Upper lobe of left lung (tissue), 6 donors: ENCODE data around the gene TADA1. TPM values are rescaled to one million over a fixed set of nuclear protein-coding genes. Genes with fewer than 3 reads are reported as not detected.

Source experiments
- ATAC-seq, 2 donors: fragments of 200-7000 bp; cut with Tn5 transposase; one replicate each; pipeline ENCODE4 v1.9.1; 2022; ENCODE audit warnings: mild to moderate bottlenecking in 2 of 2, moderate library complexity in 2 of 2; ENCODE audit not compliant: low FRiP score in 2 of 2
- DNase-seq, 2 donors: peaks; one replicate each; pipeline ENCODE4 v3.0.0-alpha.2; 2019 to 2020
- H3K27ac ChIP-seq, 4 donors: fragments of 200-600 bp; sonication (generic); one replicate each; pipeline ENCODE4 v1.5.1; 2016 to 2019
- H3K27me3 ChIP-seq, 4 donors: fragments of 200-600 bp; sonication (generic); one replicate each; pipeline ENCODE4 v1.5.1; 2017 to 2019
- H3K36me3 ChIP-seq, 4 donors: fragments of 200-600 bp; sonication (generic); one replicate each; pipeline ENCODE4 v1.5.1; 2016 to 2019
- H3K4me1 ChIP-seq, 4 donors: fragments of 200-600 bp; sonication (generic); one replicate each; pipeline ENCODE4 v1.5.1; 2018 to 2019
- H3K4me3 ChIP-seq, 4 donors: fragments of 200-600 bp; sonication (generic); one replicate each; pipeline ENCODE4 v1.5.1; 2017 to 2019; ENCODE audit warnings: mild to moderate bottlenecking in 2 of 4, moderate library complexity in 1 of 4
- H3K9me3 ChIP-seq, 4 donors: fragments of 200-600 bp; sonication (generic); one replicate each; pipeline ENCODE4 v1.5.1; 2018 to 2019
- CTCF ChIP-seq, 6 experiments: fragments of 450-650 bp in 4 of 6; fragments of 200-600 bp in 2 of 6; sonication (generic) in 2 of 6; IDR thresholded peaks; one replicate each; pipeline ENCODE4 v1.5.1; 2016 to 2019; ENCODE audit warnings: antibody characterized with exemption in 6 of 6
- EP300 ChIP-seq, 4 donors: sonication (generic); formaldehyde crosslinking; IDR thresholded peaks; one replicate each; pipeline ENCODE4 v1.5.1; 2017; ENCODE audit warnings: antibody characterized with exemption in 4 of 4, control low read depth in 2 of 4
- POLR2A ChIP-seq, 4 donors: fragments of 450-650 bp; IDR thresholded peaks; one replicate each; pipeline ENCODE4 v1.5.1; 2016 to 2017; ENCODE audit warnings: antibody characterized with exemption in 4 of 4, mild to moderate bottlenecking in 2 of 4
- POLR2AphosphoS5 ChIP-seq, 2 donors: sonication (generic); formaldehyde crosslinking; IDR thresholded peaks; one replicate each; pipeline ENCODE4 v1.5.1; 2017; ENCODE audit warnings: antibody characterized with exemption in 2 of 2
- WGBS, 2 donors: methylation state at CpG; one replicate each; pipeline ENCODE4 v1.1.5; 2017 to 2018; 5-methylcytosine and 5-hydroxymethylcytosine counted together
- total RNA-seq, 6 donors: library from RNA; depleted of rRNA in 4 of 6; stranded (reverse); fragments of >200 nt in 4 of 6; gene quantifications; one replicate each; pipeline versions ENCODE4 v1.1.0 to v1.2.1, GENCODE V29; 2016 to 2021
- donor health status: DM: no; HTN: no; CAD: no; lungs with moderate emphysema.
- donor health status: DM: no; HTN: yes; CAD: no; lungs with severe emphysema.

Gene TADA1
- total RNA-seq, 6 donors from 2014 or later, result 2.6 to 15.3 (median 8.5) TPM

- Histone ChIP-seq H3K4me3 (no peak overlapping the region), H3K4me1 (no peaks in the 10 kb centered on the region), H3K9me3 (no peaks in the 10 kb centered on the region), H3K27ac (no peak overlapping the region), H3K36me3 (no peaks in the 10 kb centered on the region), H3K27me3 (no peaks in the 10 kb centered on the region)
- TF ChIP-seq CTCF (IDR thresholded peaks at IDR 0.05), result peak; percentile 52 to 82 (median 64)
- TF ChIP-seq EP300 (IDR thresholded peaks at IDR 0.05), result no peak
- ATAC-seq, result peak; percentile 79 to 88
- WGBS, 2 donors, result 0% methylated on average over 1 of the region's 1 CpG
- peak in 1 of 2 donors; percentile 79 for DNase-seq
Observed at GRCh38 chr1:166910396-166910994, 34.4 kb upstream of the TADA1 start.

- H3K27ac ChIP-seq, result no peak overlapping the region
- H3K27me3 ChIP-seq, result no peaks in the 10 kb centered on the region
- H3K4me3 ChIP-seq, result no peak overlapping the region
- H3K4me1 ChIP-seq, result no peaks in the 10 kb centered on the region
- no peak for TF ChIP-seq POLR2AphosphoS5 (IDR thresholded peaks at IDR 0.05)
- TF ChIP-seq POLR2A (IDR thresholded peaks at IDR 0.05), result no peak
- TF ChIP-seq EP300 (IDR thresholded peaks at IDR 0.05), result no peak
- TF ChIP-seq CTCF (IDR thresholded peaks at IDR 0.05), result no peak
- DNase-seq (no peak), ATAC-seq (no peak)
- no peaks in the 10 kb centered on the region for H3K9me3 ChIP-seq
- H3K36me3 ChIP-seq, result no peaks in the 10 kb centered on the region
- 80 to 86% methylated on average over 1 of the region's 1 CpG for WGBS, 2 donors
Observed at GRCh38 chr1:166908942-166909341, 32.9 kb upstream of the TADA1 start.

- H3K9me3 ChIP-seq, result no peaks in the 10 kb centered on the region
- no peaks in the 10 kb centered on the region for H3K4me1 ChIP-seq
- H3K27ac ChIP-seq, result no peak overlapping the region
- ATAC-seq, result no peak
- TF ChIP-seq POLR2A (IDR thresholded peaks at IDR 0.05) (no peak), POLR2AphosphoS5 (IDR thresholded peaks at IDR 0.05) (no peak), EP300 (IDR thresholded peaks at IDR 0.05) (no peak), CTCF (IDR thresholded peaks at IDR 0.05) (no peak)
- H3K27me3 ChIP-seq, result no peaks in the 10 kb centered on the region
- no peaks in the 10 kb centered on the region for H3K36me3 ChIP-seq
- WGBS, 2 donors, result 57 to 67% methylated on average over 3 of the region's 3 CpGs
- no peak overlapping the region for H3K4me3 ChIP-seq
- no peak for DNase-seq
Observed at GRCh38 chr1:166907763-166908162, 31.7 kb upstream of the TADA1 start.

GRCh38 chr1:166907051-166907450, 31.0 kb upstream of the TADA1 start:
- no peaks in the 10 kb centered on the region for H3K9me3 ChIP-seq
- H3K36me3 ChIP-seq, result no peaks in the 10 kb centered on the region
- H3K4me1 ChIP-seq, result no peaks in the 10 kb centered on the region
- 78 to 80% methylated on average over 4 of the region's 4 CpGs for WGBS, 2 donors
- H3K27ac ChIP-seq, result no peak overlapping the region
- H3K4me3 ChIP-seq, result no peak overlapping the region
- DNase-seq (no peak), ATAC-seq (no peak)
- TF ChIP-seq POLR2AphosphoS5 (IDR thresholded peaks at IDR 0.05) (no peak), CTCF (IDR thresholded peaks at IDR 0.05) (no peak), POLR2A (IDR thresholded peaks at IDR 0.05) (no peak), EP300 (IDR thresholded peaks at IDR 0.05) (no peak)
- no peaks in the 10 kb centered on the region for H3K27me3 ChIP-seq

GRCh38 chr1:166906647-166907046, 30.6 kb upstream of the TADA1 start:
- 71 to 75% methylated on average over 3 of the region's 3 CpGs for WGBS, 2 donors
- Histone ChIP-seq H3K4me3 (no peak overlapping the region), H3K9me3 (no peaks in the 10 kb centered on the region), H3K4me1 (no peaks in the 10 kb centered on the region), H3K27ac (no peak overlapping the region), H3K27me3 (no peaks in the 10 kb centered on the region), H3K36me3 (no peaks in the 10 kb centered on the region)
- no peak for TF ChIP-seq POLR2A (IDR thresholded peaks at IDR 0.05)
- TF ChIP-seq EP300 (IDR thresholded peaks at IDR 0.05), result no peak
- no peak for TF ChIP-seq CTCF (IDR thresholded peaks at IDR 0.05)
- no peak for TF ChIP-seq POLR2AphosphoS5 (IDR thresholded peaks at IDR 0.05)
- DNase-seq (peak in 1 of 2 donors; percentile 10), ATAC-seq (no peak)
